HFFc6 (cell line): ENCODE measurements around the gene FAM229B. TPM values are rescaled to one million over a fixed set of nuclear protein-coding genes. Genes with fewer than 3 reads are reported as not detected.
"Not testable (repeated sequence)": the region's sequence is repeated elsewhere in the genome, so short reads cannot be mapped to it uniquely, and the experiment has no call there.

Source experiments
- DNase-seq: peaks from one replicate; pipeline ENCODE4 v3.0.0-alpha.2; 2018
- H3K27ac Mint-ChIP-seq: 2 replicates; pipeline ENCODE4 v1.8.0; 2020; ENCODE audit warnings: mild to moderate bottlenecking, mixed read lengths
- H3K27me3 Mint-ChIP-seq: 2 replicates; pipeline ENCODE4 v1.8.0; 2021; ENCODE audit warnings: mild to moderate bottlenecking, moderate library complexity, mixed read lengths; ENCODE audit not compliant: insufficient read depth
- H3K36me3 Mint-ChIP-seq: 2 replicates; pipeline ENCODE4 v1.8.0; 2021; ENCODE audit warnings: low read depth, mixed read lengths
- H3K4me1 Mint-ChIP-seq: 2 replicates; pipeline ENCODE4 v1.8.0; 2020; ENCODE audit warnings: low read depth, mixed read lengths
- H3K4me3 Mint-ChIP-seq: 2 replicates; pipeline ENCODE4 v1.8.0; 2020; ENCODE audit warnings: mild to moderate bottlenecking, moderate library complexity, mixed read lengths
- H3K9me3 Mint-ChIP-seq: 2 replicates; pipeline ENCODE4 v1.8.0; 2020; ENCODE audit warnings: mild to moderate bottlenecking, mixed read lengths
- total RNA-seq, 6 experiments: library from RNA; stranded (reverse); fragmentation: NEBNext Ultra II Directional; extraction: Animal tissue kit (Norgen Biotek cat#: 25700); gene quantifications; 2 replicates in 1 of 6; 3 replicates in 5 of 6; pipeline ENCODE4 v1.2.3, GENCODE V29; 2021
- TF ChIP-seq, protein P1 (sequence below): fragments of 200-600 bp; sonication (generic); IDR thresholded peaks from 2 replicates; pipeline ENCODE4 v1.5.0; 2021; ENCODE audit warnings: antibody characterized with exemption, mild to moderate bottlenecking

The FAM229B gene
- total RNA-seq, 6 experiments from 2014 or later = 30.2 to 36.2 (median 33.7) TPM

DNA sequence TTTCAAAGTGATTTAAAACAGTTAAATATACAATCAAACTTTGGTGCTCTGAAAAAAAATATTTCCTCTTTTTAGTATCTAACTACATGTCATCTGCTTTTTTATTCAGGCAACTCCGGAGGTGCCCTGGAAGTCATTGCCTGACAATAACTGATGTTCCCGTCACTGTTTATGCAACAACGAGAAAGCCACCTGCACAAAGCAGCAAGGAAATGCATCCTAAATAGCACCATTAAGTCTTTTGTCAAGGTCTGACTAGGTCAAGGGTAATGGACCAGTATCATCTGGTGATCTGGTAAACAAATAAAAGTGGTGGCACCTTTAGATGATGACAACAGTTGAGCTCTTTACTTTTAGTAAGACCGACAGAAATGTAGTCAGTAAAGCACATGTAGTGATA is 13.2 kb downstream of the FAM229B start:
- no peak overlapping the region for H3K27ac Mint-ChIP-seq
- no peak overlapping the region for H3K4me3 Mint-ChIP-seq
- H3K27me3 Mint-ChIP-seq = no peaks in the 10 kb centered on the region
- no peak for DNase-seq
- H3K9me3 Mint-ChIP-seq = no peaks in the 10 kb centered on the region
- TF ChIP-seq, protein P1, sequence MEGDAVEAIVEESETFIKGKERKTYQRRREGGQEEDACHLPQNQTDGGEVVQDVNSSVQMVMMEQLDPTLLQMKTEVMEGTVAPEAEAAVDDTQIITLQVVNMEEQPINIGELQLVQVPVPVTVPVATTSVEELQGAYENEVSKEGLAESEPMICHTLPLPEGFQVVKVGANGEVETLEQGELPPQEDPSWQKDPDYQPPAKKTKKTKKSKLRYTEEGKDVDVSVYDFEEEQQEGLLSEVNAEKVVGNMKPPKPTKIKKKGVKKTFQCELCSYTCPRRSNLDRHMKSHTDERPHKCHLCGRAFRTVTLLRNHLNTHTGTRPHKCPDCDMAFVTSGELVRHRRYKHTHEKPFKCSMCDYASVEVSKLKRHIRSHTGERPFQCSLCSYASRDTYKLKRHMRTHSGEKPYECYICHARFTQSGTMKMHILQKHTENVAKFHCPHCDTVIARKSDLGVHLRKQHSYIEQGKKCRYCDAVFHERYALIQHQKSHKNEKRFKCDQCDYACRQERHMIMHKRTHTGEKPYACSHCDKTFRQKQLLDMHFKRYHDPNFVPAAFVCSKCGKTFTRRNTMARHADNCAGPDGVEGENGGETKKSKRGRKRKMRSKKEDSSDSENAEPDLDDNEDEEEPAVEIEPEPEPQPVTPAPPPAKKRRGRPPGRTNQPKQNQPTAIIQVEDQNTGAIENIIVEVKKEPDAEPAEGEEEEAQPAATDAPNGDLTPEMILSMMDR = no peak
- H3K36me3 Mint-ChIP-seq = peaks cover 33% of the 10 kb centered on the region
- peaks cover 12% of the 10 kb centered on the region for H3K4me1 Mint-ChIP-seq

- Mint-ChIP-seq H3K36me3 (peaks cover 56% of the 10 kb centered on the region), H3K4me1 (peaks cover 12% of the 10 kb centered on the region)
- H3K27me3 Mint-ChIP-seq, H3K4me3 Mint-ChIP-seq, DNase-seq, H3K27ac Mint-ChIP-seq, H3K9me3 Mint-ChIP-seq: not testable (repeated sequence)
These were observed 18.6 kb downstream of the FAM229B start for GRCh38 chr6:112106026-112106425.

GRCh38 chr6:112106562-112106961 is 19.2 kb downstream of the FAM229B start:
- Mint-ChIP-seq H3K36me3 (peaks cover 53% of the 10 kb centered on the region), H3K4me1 (peaks cover 11% of the 10 kb centered on the region), H3K27me3 (peaks cover 2% of the 10 kb centered on the region; the same call in 1 of the 2 replicates), H3K9me3 (no peaks in the 10 kb centered on the region), H3K4me3 (no peak overlapping the region), H3K27ac (no peak overlapping the region)
- no peak for DNase-seq
- TF ChIP-seq, protein P1 = no peak

GRCh38 chr6:112109262-112109661 is 21.9 kb downstream of the FAM229B start:
- H3K4me1 Mint-ChIP-seq = no peaks in the 10 kb centered on the region
- DNase-seq = no peak
- H3K9me3 Mint-ChIP-seq = no peaks in the 10 kb centered on the region
- H3K4me3 Mint-ChIP-seq = no peak overlapping the region
- peaks cover 2% of the 10 kb centered on the region for H3K27me3 Mint-ChIP-seq
- H3K36me3 Mint-ChIP-seq = peaks cover 33% of the 10 kb centered on the region
- H3K27ac Mint-ChIP-seq = no peak overlapping the region
- TF ChIP-seq, protein P1 = no peak

- TF ChIP-seq, protein P1 = no peak
- H3K27ac Mint-ChIP-seq = no peak overlapping the region
- H3K4me3 Mint-ChIP-seq = no peak overlapping the region
- H3K9me3 Mint-ChIP-seq = no peaks in the 10 kb centered on the region
- H3K36me3 Mint-ChIP-seq = peaks cover 32% of the 10 kb centered on the region
- no peaks in the 10 kb centered on the region; the same call in 1 of the 2 replicates for H3K27me3 Mint-ChIP-seq
- no peak for DNase-seq
- H3K4me1 Mint-ChIP-seq = peaks cover 23% of the 10 kb centered on the region
These were observed 26.0 kb downstream of the FAM229B start for GRCh38 chr6:112113431-112113830.

GRCh38 chr6:112113918-112114317 is 26.5 kb downstream of the FAM229B start:
- peaks cover 32% of the 10 kb centered on the region for H3K36me3 Mint-ChIP-seq
- no peak for DNase-seq
- H3K4me3 Mint-ChIP-seq = no peak overlapping the region
- peaks cover 23% of the 10 kb centered on the region for H3K4me1 Mint-ChIP-seq
- no peak overlapping the region for H3K27ac Mint-ChIP-seq
- H3K9me3 Mint-ChIP-seq = no peaks in the 10 kb centered on the region
- H3K27me3 Mint-ChIP-seq = no peaks in the 10 kb centered on the region; the same call in 1 of the 2 replicates
- TF ChIP-seq, protein P1 = no peak
